ENCODE measurements around the gene KRTAP1-4. TPM values are rescaled to one million over a fixed set of nuclear protein-coding genes. Genes with fewer than 3 reads are reported as not detected.

KRTAP1-4 gene
- total RNA-seq, 1 experiment from 2014 or later, result not detected

GRCh38 chr17:41013606-41014005, 16.4 kb downstream of the KRTAP1-4 start:
- intact Hi-C loops (cut with micrococcal nuclease; ENCODE audit: unreplicated experiment), result no loop called here
- POLR2A ChIA-PET (ENCODE audit: unreplicated experiment), result interaction anchor here (0.7 kb wide), 1 partner anchor 10 kb away, joined by 5 read pairs; no protein-coding TSS in a partner anchor
- H3F3A ChIP-seq (ENCODE audit: insufficient read depth, low read depth), result peaks cover 40% of the 10 kb centered on the region

GRCh38 chr17:41013181-41013580, 16.8 kb downstream of the KRTAP1-4 start:
- no peak for TF ChIP-seq CTCF (conservative IDR thresholded peaks at IDR 0.05)
- TF ChIP-seq EZH2 (IDR thresholded peaks at IDR 0.05; ENCODE audit: low read depth), result no peak
- Histone ChIP-seq H3K4me2 (peak overlapping the region; percentile 15), H3K9me3 (ENCODE audit: insufficient read depth, low read depth) (no peaks in the 10 kb centered on the region), H3K79me2 (ENCODE audit: low read depth) (no peaks in the 10 kb centered on the region), H3F3A (ENCODE audit: insufficient read depth, low read depth) (peaks cover 44% of the 10 kb centered on the region), H3K27me3 (ENCODE audit: insufficient read depth, low read depth) (no peaks in the 10 kb centered on the region), H3K4me3 (no peak overlapping the region), H3K36me3 (ENCODE audit: low read depth) (no peaks in the 10 kb centered on the region), H3K27ac (peak overlapping the region; percentile 85), H3K9me2 (ENCODE audit: insufficient read depth) (no peaks in the 10 kb centered on the region), H4K20me1 (ENCODE audit: insufficient read depth) (no peaks in the 10 kb centered on the region), H2AFZ (no peak overlapping the region), H3K4me1 (replicated peaks; ENCODE audit: insufficient read depth) (peaks cover 71% of the 10 kb centered on the region)
- ChIA-PET CTCF (no interaction called here), POLR2A (ENCODE audit: unreplicated experiment) (no interaction called here)
- intact Hi-C loops (cut with micrococcal nuclease; ENCODE audit: unreplicated experiment), result no loop called here
- BruUV-seq (replicated peaks), result no TSS peak
- DNase-seq, result peak in 1 of 2 experiments; percentile 93

More at GRCh38 chr17:41013606-41014005, 16.4 kb downstream of the KRTAP1-4 start:
- DNase-seq, result no peak
- H3K27ac ChIP-seq, result peak overlapping the region; percentile 85
- H2AFZ ChIP-seq, result no peak overlapping the region
- no peaks in the 10 kb centered on the region for H4K20me1 ChIP-seq (ENCODE audit: insufficient read depth)
- H3K4me2 ChIP-seq, result peak overlapping the region; percentile 7; the same call in 1 of the 2 replicates
- H3K36me3 ChIP-seq (ENCODE audit: low read depth), result no peaks in the 10 kb centered on the region
- CTCF ChIA-PET, result no interaction called here
- peaks cover 71% of the 10 kb centered on the region for H3K4me1 ChIP-seq (replicated peaks; ENCODE audit: insufficient read depth)
- H3K27me3 ChIP-seq (ENCODE audit: insufficient read depth, low read depth), result no peaks in the 10 kb centered on the region
- H3K4me3 ChIP-seq, result no peak overlapping the region
- no peaks in the 10 kb centered on the region for H3K79me2 ChIP-seq (ENCODE audit: low read depth)
- no peaks in the 10 kb centered on the region for H3K9me3 ChIP-seq (ENCODE audit: insufficient read depth, low read depth)
- no peak for TF ChIP-seq CTCF (conservative IDR thresholded peaks at IDR 0.05)
- no peaks in the 10 kb centered on the region for H3K9me2 ChIP-seq (ENCODE audit: insufficient read depth)
- no TSS peak for BruUV-seq (replicated peaks)

GRCh38 chr17:41012326-41013120, 17.5 kb downstream of the KRTAP1-4 start:
- BruUV-seq (replicated peaks), result no TSS peak
- H3K79me2 ChIP-seq (ENCODE audit: low read depth), result no peaks in the 10 kb centered on the region
- no peaks in the 10 kb centered on the region for H4K20me1 ChIP-seq (ENCODE audit: insufficient read depth)
- peaks cover 69% of the 10 kb centered on the region for H3K4me1 ChIP-seq (replicated peaks; ENCODE audit: insufficient read depth)
- no peak overlapping the region for H3K4me3 ChIP-seq
- no peak for TF ChIP-seq EZH2 (IDR thresholded peaks at IDR 0.05; ENCODE audit: low read depth)
- no peak for TF ChIP-seq CTCF (conservative IDR thresholded peaks at IDR 0.05)
- H2AFZ ChIP-seq, result no peak overlapping the region
- POLR2A ChIA-PET (ENCODE audit: unreplicated experiment), result no interaction called here
- intact Hi-C loops (cut with micrococcal nuclease; ENCODE audit: unreplicated experiment), result no loop called here
- H3K27ac ChIP-seq, result peak overlapping the region; percentile 85
- H3K9me2 ChIP-seq (ENCODE audit: insufficient read depth), result no peaks in the 10 kb centered on the region
- peak overlapping the region; percentile 15 for H3K4me2 ChIP-seq
- CTCF ChIA-PET, result no interaction called here
- no peaks in the 10 kb centered on the region for H3K9me3 ChIP-seq (ENCODE audit: insufficient read depth, low read depth)
- no peak for DNase-seq
- H3F3A ChIP-seq (ENCODE audit: insufficient read depth, low read depth), result peaks cover 44% of the 10 kb centered on the region
- no peaks in the 10 kb centered on the region for H3K27me3 ChIP-seq (ENCODE audit: insufficient read depth, low read depth)
- H3K36me3 ChIP-seq (ENCODE audit: low read depth), result no peaks in the 10 kb centered on the region
